GM12874 (cell line): Measurements from ENCODE around the gene GPRASP3.

Experiments used
- CTCF ChIP-seq: IDR thresholded peaks from 2 replicates; pipeline ENCODE4 v1.5.1; 2011; ENCODE audit warnings: low read depth, mild to moderate bottlenecking, control low read depth, low read length, moderate library complexity; ENCODE audit not compliant: insufficient read depth

GPRASP3 gene

GRCh38 chrX:102708900-102709299 lies 11.6 kb upstream of the GPRASP3 start:
- no peak for TF ChIP-seq CTCF

GRCh38 chrX:102711872-102712215 lies 8.7 kb upstream of the GPRASP3 start:
- TF ChIP-seq CTCF: no peak

GRCh38 chrX:102712216-102712966 lies 8.2 kb upstream of the GPRASP3 start, which contains the start of gene GPRASP2:
GPRASP2 (plus strand) TSS chrX:102712448; CDS start chrX:102714870, 2,422 bp downstream.
- no peak for TF ChIP-seq CTCF

- no peak for TF ChIP-seq CTCF
These were observed 7.4 kb upstream of the GPRASP3 start for GRCh38 chrX:102712981-102713625.

- no peak for TF ChIP-seq CTCF
These were observed 5.5 kb upstream of the GPRASP3 start for GRCh38 chrX:102714994-102715393.

GRCh38 chrX:102715967-102716366 lies 4.6 kb upstream of the GPRASP3 start:
- no peak for TF ChIP-seq CTCF

GRCh38 chrX:102723456-102723855 lies 2.9 kb downstream of the GPRASP3 start:
- no peak for TF ChIP-seq CTCF
